ENCODE data around the gene NTRK2. TPM values are rescaled to one million over a fixed set of nuclear protein-coding genes. Genes with fewer than 3 reads are reported as not detected.
A peak's percentile ranks its signal among the peaks of the same experiment; 100 is the strongest.

NTRK2 gene
- total RNA-seq, 6 experiments from 2014 or later: 0.11 to 0.83 (median 0.25) TPM

DNA sequence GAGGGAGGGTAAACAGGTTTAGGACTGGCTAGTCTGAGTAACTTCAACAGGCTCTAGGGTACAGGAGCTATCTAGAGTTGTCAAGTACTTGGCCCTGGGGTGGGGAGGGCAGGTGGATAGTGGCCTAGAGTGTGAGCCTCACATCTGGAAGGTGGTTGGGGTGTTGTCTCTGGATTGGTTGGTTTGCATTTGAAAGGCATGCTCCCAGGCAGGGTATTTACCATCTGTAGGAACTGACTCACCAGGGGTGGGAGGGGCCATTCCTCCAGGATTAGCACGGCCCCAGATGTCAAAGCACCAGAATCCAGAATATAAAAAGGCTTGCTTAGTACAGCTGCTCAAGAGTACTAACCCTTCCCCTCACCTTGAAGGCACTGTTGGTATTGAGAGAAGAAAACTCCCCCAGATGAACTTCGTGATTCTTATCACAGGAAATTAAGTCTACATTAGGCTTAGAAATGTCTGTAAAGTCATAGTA, 193.3 kb downstream of the NTRK2 start:
- no peak overlapping the region; the same call in 1 of the 2 replicates for H3K27ac Mint-ChIP-seq
- no peaks in the 10 kb centered on the region for H3K36me3 Mint-ChIP-seq (ENCODE audit: low read depth)
- no peaks in the 10 kb centered on the region for H3K27me3 Mint-ChIP-seq (ENCODE audit: insufficient read depth)
- peaks cover 6% of the 10 kb centered on the region; the same call in 1 of the 2 replicates for H3K4me1 Mint-ChIP-seq (ENCODE audit: low read depth)
- H3K9me3 Mint-ChIP-seq: peaks cover 8% of the 10 kb centered on the region; the same call in 1 of the 2 replicates
- DNase-seq: peak; percentile 46
- TF ChIP-seq, protein P1, sequence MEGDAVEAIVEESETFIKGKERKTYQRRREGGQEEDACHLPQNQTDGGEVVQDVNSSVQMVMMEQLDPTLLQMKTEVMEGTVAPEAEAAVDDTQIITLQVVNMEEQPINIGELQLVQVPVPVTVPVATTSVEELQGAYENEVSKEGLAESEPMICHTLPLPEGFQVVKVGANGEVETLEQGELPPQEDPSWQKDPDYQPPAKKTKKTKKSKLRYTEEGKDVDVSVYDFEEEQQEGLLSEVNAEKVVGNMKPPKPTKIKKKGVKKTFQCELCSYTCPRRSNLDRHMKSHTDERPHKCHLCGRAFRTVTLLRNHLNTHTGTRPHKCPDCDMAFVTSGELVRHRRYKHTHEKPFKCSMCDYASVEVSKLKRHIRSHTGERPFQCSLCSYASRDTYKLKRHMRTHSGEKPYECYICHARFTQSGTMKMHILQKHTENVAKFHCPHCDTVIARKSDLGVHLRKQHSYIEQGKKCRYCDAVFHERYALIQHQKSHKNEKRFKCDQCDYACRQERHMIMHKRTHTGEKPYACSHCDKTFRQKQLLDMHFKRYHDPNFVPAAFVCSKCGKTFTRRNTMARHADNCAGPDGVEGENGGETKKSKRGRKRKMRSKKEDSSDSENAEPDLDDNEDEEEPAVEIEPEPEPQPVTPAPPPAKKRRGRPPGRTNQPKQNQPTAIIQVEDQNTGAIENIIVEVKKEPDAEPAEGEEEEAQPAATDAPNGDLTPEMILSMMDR (IDR thresholded peaks at IDR 0.05): no peak
- H3K4me3 Mint-ChIP-seq: no peak overlapping the region

GRCh38 chr9:84863372-84863771, 193.8 kb downstream of the NTRK2 start:
- no peaks in the 10 kb centered on the region for H3K27me3 Mint-ChIP-seq (ENCODE audit: insufficient read depth)
- DNase-seq: no peak
- peaks cover 6% of the 10 kb centered on the region; the same call in 1 of the 2 replicates for H3K4me1 Mint-ChIP-seq (ENCODE audit: low read depth)
- H3K9me3 Mint-ChIP-seq: peaks cover 4% of the 10 kb centered on the region; the same call in 1 of the 2 replicates
- H3K4me3 Mint-ChIP-seq: no peak overlapping the region
- TF ChIP-seq, protein P1 (IDR thresholded peaks at IDR 0.05): no peak
- H3K36me3 Mint-ChIP-seq (ENCODE audit: low read depth): no peaks in the 10 kb centered on the region
- H3K27ac Mint-ChIP-seq: no peak overlapping the region

DNA sequence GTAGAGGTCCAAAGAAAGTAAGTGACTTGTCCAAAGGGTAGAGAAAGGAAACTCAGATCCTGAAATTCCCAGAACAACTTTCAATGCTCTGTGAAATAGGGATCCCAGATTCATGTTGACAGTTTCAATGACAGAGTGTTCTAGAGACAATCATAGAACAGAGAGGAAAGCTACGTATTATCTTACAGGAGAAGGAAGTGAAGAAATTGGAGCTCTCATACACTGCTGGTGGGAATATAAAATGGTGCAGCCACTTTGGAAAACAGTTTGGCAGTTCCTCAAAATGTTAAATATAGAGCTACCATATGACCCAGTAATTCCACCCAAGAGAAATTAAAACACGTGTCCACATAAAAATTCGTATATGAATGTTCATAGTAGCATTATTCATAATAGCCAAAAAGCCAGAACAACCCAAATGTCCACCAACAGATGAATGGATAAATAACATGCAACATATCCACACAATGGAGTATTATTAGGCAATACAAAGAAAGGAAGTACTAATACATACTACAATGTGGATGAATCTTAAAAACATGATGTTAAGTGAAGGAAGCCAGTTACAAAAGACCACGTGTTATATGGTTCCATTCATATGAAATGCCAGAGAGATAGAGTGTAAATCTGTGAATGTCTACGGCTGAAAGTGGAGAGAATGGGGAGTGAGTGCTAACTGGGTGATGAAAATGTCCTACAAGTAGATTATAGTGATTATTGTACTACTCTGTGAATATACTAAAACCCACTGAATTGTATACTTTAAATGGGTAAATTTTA, 197.1 kb downstream of the NTRK2 start:
- Mint-ChIP-seq H3K4me3 (no peak overlapping the region), H3K9me3 (peaks cover 4% of the 10 kb centered on the region; the same call in 1 of the 2 replicates), H3K36me3 (ENCODE audit: low read depth) (no peaks in the 10 kb centered on the region), H3K4me1 (ENCODE audit: low read depth) (peaks cover 6% of the 10 kb centered on the region; the same call in 1 of the 2 replicates), H3K27ac (no peak overlapping the region), H3K27me3 (ENCODE audit: insufficient read depth) (no peaks in the 10 kb centered on the region)
- TF ChIP-seq, protein P1 (IDR thresholded peaks at IDR 0.05): no peak
- DNase-seq: no peak

GRCh38 chr9:84867186-84867585, 197.7 kb downstream of the NTRK2 start:
- TF ChIP-seq, protein P1 (IDR thresholded peaks at IDR 0.05): no peak
- no peaks in the 10 kb centered on the region for H3K27me3 Mint-ChIP-seq (ENCODE audit: insufficient read depth)
- no peak overlapping the region for H3K27ac Mint-ChIP-seq
- H3K4me1 Mint-ChIP-seq (ENCODE audit: low read depth): peaks cover 6% of the 10 kb centered on the region; the same call in 1 of the 2 replicates
- H3K36me3 Mint-ChIP-seq (ENCODE audit: low read depth): no peaks in the 10 kb centered on the region
- H3K9me3 Mint-ChIP-seq: no peaks in the 10 kb centered on the region; the same call in 1 of the 2 replicates
- no peak for DNase-seq
- no peak overlapping the region for H3K4me3 Mint-ChIP-seq

DNA sequence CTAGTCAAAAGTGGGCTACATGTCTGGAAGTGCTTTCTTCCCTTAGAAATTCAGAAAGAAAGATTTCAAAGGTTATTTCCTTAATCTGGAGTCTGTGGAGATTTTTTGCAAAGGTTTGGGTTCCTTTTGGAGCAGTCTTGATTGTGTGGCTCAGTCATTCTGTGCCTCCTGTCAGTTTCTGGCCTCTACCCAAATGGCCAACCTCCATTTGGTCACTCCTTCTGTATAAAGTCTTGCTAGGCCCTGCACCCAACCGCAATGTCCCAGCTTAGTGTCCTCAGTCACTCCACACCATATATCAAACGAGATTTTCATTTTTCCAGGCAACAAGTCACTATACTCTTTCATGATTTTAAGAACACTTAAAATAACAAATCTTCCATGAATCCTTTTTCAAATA, 199.6 kb downstream of the NTRK2 start:
- H3K4me3 Mint-ChIP-seq: no peak overlapping the region
- TF ChIP-seq, protein P1 (IDR thresholded peaks at IDR 0.05): no peak
- no peaks in the 10 kb centered on the region; the same call in 1 of the 2 replicates for H3K4me1 Mint-ChIP-seq (ENCODE audit: low read depth)
- no peak for DNase-seq
- H3K27ac Mint-ChIP-seq: no peak overlapping the region
- no peaks in the 10 kb centered on the region; the same call in 1 of the 2 replicates for H3K9me3 Mint-ChIP-seq
- H3K27me3 Mint-ChIP-seq (ENCODE audit: insufficient read depth): no peaks in the 10 kb centered on the region
- H3K36me3 Mint-ChIP-seq (ENCODE audit: low read depth): no peaks in the 10 kb centered on the region

Measured in HFFc6 (cell line).